Right lobe of liver (tissue), 4 donors: ENCODE measurements around the gene HPSE2.

Experiments
- CTCF ChIP-seq, 4 donors: fragments of 200-600 bp in 3 of 4; fragments of 450-650 bp in 1 of 4; IDR thresholded peaks; one replicate each; pipeline versions ENCODE4 v1.5.1 to v1.8.0; 2016 to 2022; ENCODE audit warnings: antibody characterized with exemption in 4 of 4, mild to moderate bottlenecking in 2 of 4
- POLR2A ChIP-seq: fragments of 450-650 bp; IDR thresholded peaks from one replicate; pipeline ENCODE4 v1.6.1; 2017; ENCODE audit warnings: antibody characterized with exemption, mild to moderate bottlenecking
- donor health status: DM: no; HTN: no; CAD: no.
- donor health status: DM: no; HTN: no; CAD: no.
- donor health status: DM: no; HTN: yes; CAD: no.

- no peak for TF ChIP-seq CTCF (IDR thresholded peaks at IDR 0.05)
- no peak for TF ChIP-seq POLR2A
These were observed 774.2 kb downstream of the HPSE2 start for GRCh38 chr10:98461500-98461842.
